NCI-H1417 (cell line): ENCODE results near the gene ELL2.
"Not testable (repeated sequence)": the region's sequence is repeated elsewhere in the genome, so short reads cannot be mapped to it uniquely, and the experiment has no call there.

Experiments
- DNase-seq, 3 experiments: peaks; one replicate each; lab custom pipeline; 2025; lab: John Stamatoyannopoulos, UW

ELL2 gene

GRCh38 chr5:95859661-95860060 lies 102.0 kb downstream of the ELL2 start:
- peak in 2 of 3 experiments; percentile 15 to 47 for DNase-seq

- DNase-seq, result peak; percentile 71 to 89 (median 76)
Measured at GRCh38 chr5:95858661-95859595, 102.7 kb downstream of the ELL2 start.

- DNase-seq, result peak in 2 of 3 experiments; percentile 30 to 56
Measured at GRCh38 chr5:95858023-95858461, 103.6 kb downstream of the ELL2 start.

- DNase-seq, result peak in 1 of 3 experiments; percentile 16
Measured at GRCh38 chr5:95857185-95857945, 104.3 kb downstream of the ELL2 start.

GRCh38 chr5:95856501-95856981 lies 105.1 kb downstream of the ELL2 start:
- DNase-seq, result no peak

- no peak for DNase-seq
Measured at GRCh38 chr5:95853490-95853889, 108.2 kb downstream of the ELL2 start.

- no peak for DNase-seq
Measured at GRCh38 chr5:95852567-95852966, 109.1 kb downstream of the ELL2 start.

GRCh38 chr5:95851141-95851540 lies 110.5 kb downstream of the ELL2 start:
- DNase-seq, result not testable (repeated sequence)

- DNase-seq, result no peak
Measured at GRCh38 chr5:95850391-95850894, 111.2 kb downstream of the ELL2 start.

GRCh38 chr5:95848701-95849100 lies 113.0 kb downstream of the ELL2 start:
- DNase-seq, result no peak

- no peak for DNase-seq
Measured at GRCh38 chr5:95847261-95847592, 114.4 kb downstream of the ELL2 start.

- DNase-seq, result peak; percentile 27 to 71 (median 55)
Measured at GRCh38 chr5:95846554-95847260, 114.9 kb downstream of the ELL2 start.

GRCh38 chr5:95845391-95845790 lies 116.3 kb downstream of the ELL2 start:
- DNase-seq, result no peak

GRCh38 chr5:95843733-95844223 lies 117.9 kb downstream of the ELL2 start:
- no peak for DNase-seq

GRCh38 chr5:95842854-95843544 lies 118.7 kb downstream of the ELL2 start:
- no peak for DNase-seq

GRCh38 chr5:95841914-95842812 lies 119.5 kb downstream of the ELL2 start:
- DNase-seq, result no peak

- no peak for DNase-seq
Measured at GRCh38 chr5:95840956-95841705, 120.5 kb downstream of the ELL2 start.

- no peak for DNase-seq
Measured at GRCh38 chr5:95839658-95840057, 122.0 kb downstream of the ELL2 start.

- DNase-seq, result no peak
Measured at GRCh38 chr5:95838556-95838955, 123.1 kb downstream of the ELL2 start.
